ENCODE measurements around the gene PCSK1N.
"Not testable (repeated sequence)": the region's sequence is repeated elsewhere in the genome, so short reads cannot be mapped to it uniquely, and the experiment has no call there.

The PCSK1N gene

GRCh38 chrX:48835524-48836329, at the start of gene PCSK1N:
Gene PCSK1N (minus strand): TSS chrX:48835610. CDS start chrX:48835532, 78 bp downstream.
- no peak for TF ChIP-seq CTCF (IDR thresholded peaks at IDR 0.05; ENCODE audit: control insufficient read depth, extremely low read depth, insufficient read depth)
- DNase-seq (ENCODE audit: low read depth): no peak
- H3K4me3 ChIP-seq (ENCODE audit: low read depth, low read length): peak within 1 kb of the TSS; percentile 54

- H3K4me3 ChIP-seq (ENCODE audit: low read depth, low read length): no peak overlapping the region
- no peak for TF ChIP-seq CTCF (IDR thresholded peaks at IDR 0.05; ENCODE audit: control insufficient read depth, extremely low read depth, insufficient read depth)
- DNase-seq (ENCODE audit: low read depth): no peak
Observed at GRCh38 chrX:48883729-48884128, 48.3 kb upstream of the PCSK1N start.

- DNase-seq (ENCODE audit: low read depth); H3K4me3 ChIP-seq (ENCODE audit: low read depth, low read length): not testable (repeated sequence)
Observed at GRCh38 chrX:48876944-48877343, 41.5 kb upstream of the PCSK1N start.

- not testable (repeated sequence) for DNase-seq (ENCODE audit: low read depth); H3K4me3 ChIP-seq (ENCODE audit: low read depth, low read length)
Observed at GRCh38 chrX:48872017-48872416, 36.6 kb upstream of the PCSK1N start.

GRCh38 chrX:48864210-48864609, 28.8 kb upstream of the PCSK1N start:
- TF ChIP-seq CTCF (IDR thresholded peaks at IDR 0.05; ENCODE audit: control insufficient read depth, extremely low read depth, insufficient read depth): no peak
- DNase-seq (ENCODE audit: low read depth): no peak
- no peak overlapping the region for H3K4me3 ChIP-seq (ENCODE audit: low read depth, low read length)

GRCh38 chrX:48854898-48855297, 19.5 kb upstream of the PCSK1N start:
- H3K4me3 ChIP-seq (ENCODE audit: low read depth, low read length): no peak overlapping the region
- TF ChIP-seq CTCF (IDR thresholded peaks at IDR 0.05; ENCODE audit: control insufficient read depth, extremely low read depth, insufficient read depth): 0 out of 2 replicates have a peak, but pooled peaks have one; percentile 20
- DNase-seq (ENCODE audit: low read depth): no peak

- H3K4me3 ChIP-seq (ENCODE audit: low read depth, low read length); DNase-seq (ENCODE audit: low read depth): not testable (repeated sequence)
Observed at GRCh38 chrX:48854121-48854804, 18.9 kb upstream of the PCSK1N start.

- H3K4me3 ChIP-seq (ENCODE audit: low read depth, low read length); DNase-seq (ENCODE audit: low read depth): not testable (repeated sequence)
Observed at GRCh38 chrX:48853494-48853893, 18.1 kb upstream of the PCSK1N start.

GRCh38 chrX:48852857-48853256, 17.4 kb upstream of the PCSK1N start:
- H3K4me3 ChIP-seq (ENCODE audit: low read depth, low read length): no peak overlapping the region
- no peak for TF ChIP-seq CTCF (IDR thresholded peaks at IDR 0.05; ENCODE audit: control insufficient read depth, extremely low read depth, insufficient read depth)
- DNase-seq (ENCODE audit: low read depth): no peak

Measured in LNCaP clone FGC (cell line).